Activated B cell treated with CpG ODN at 0.5 μM for 24 hours (primary cell): ENCODE data around the gene ADARB2. TPM values are rescaled to one million over a fixed set of nuclear protein-coding genes. Genes with fewer than 3 reads are reported as not detected.

ENCODE experiments used
- ATAC-seq: fragments of 200-7000 bp; cut with Tn5 transposase; one replicate; pipeline ENCODE4 v1.10.0; 2021; ENCODE audit warnings: low read depth, mild to moderate bottlenecking, moderate library complexity
- CTCF ChIA-PET: fragments of 350-600 bp; sonication (Branson Sonifier 250); formaldehyde crosslinking; loops from one replicate; lab custom pipeline; 2021; ENCODE audit warnings: antibody characterized with exemption; lab: Charles Lee
- POLR2A ChIA-PET: fragments of 350-600 bp; sonication (Branson Sonifier 250); formaldehyde crosslinking; loops from one replicate; lab custom pipeline; 2021; ENCODE audit warnings: antibody characterized with exemption; lab: Charles Lee
- DNase-seq: peaks from one replicate; pipeline ENCODE4 v3.0.0; 2022
- H3K27ac Mint-ChIP-seq: one replicate; pipeline ENCODE4 v1.8.0; 2020; ENCODE audit warnings: mixed read lengths
- H3K27me3 Mint-ChIP-seq: one replicate; pipeline ENCODE4 v1.8.0; 2021; ENCODE audit warnings: mixed read lengths
- H3K36me3 Mint-ChIP-seq: one replicate; pipeline ENCODE4 v1.8.0; 2021; ENCODE audit warnings: low read depth, mixed read lengths
- H3K4me1 Mint-ChIP-seq: one replicate; pipeline ENCODE4 v1.8.0; 2021; ENCODE audit warnings: mixed read lengths
- H3K4me3 Mint-ChIP-seq: one replicate; pipeline ENCODE4 v1.8.0; 2020; ENCODE audit warnings: mild to moderate bottlenecking, mixed read lengths
- H3K9me3 Mint-ChIP-seq: one replicate; pipeline ENCODE4 v1.8.0; 2020; ENCODE audit warnings: mixed read lengths
- intact Hi-C: fragments of 100-400 bp; cut with micrococcal nuclease; formaldehyde crosslinking; loops from one replicate; pipeline ENCODE4 v1.15.1; 2024
- total RNA-seq: library from RNA; stranded (reverse); gene quantifications from 2 replicates; pipeline ENCODE4 v1.2.3, GENCODE V29; 2022
- TF ChIP-seq, protein P1 (sequence below): fragments of 200-600 bp; IDR thresholded peaks from one replicate; pipeline ENCODE4 v1.8.0; 2022; ENCODE audit warnings: antibody characterized with exemption, mild to moderate bottlenecking

ADARB2 gene
- total RNA-seq, 1 donor from 2014 or later, result 0.11 TPM

DNA sequence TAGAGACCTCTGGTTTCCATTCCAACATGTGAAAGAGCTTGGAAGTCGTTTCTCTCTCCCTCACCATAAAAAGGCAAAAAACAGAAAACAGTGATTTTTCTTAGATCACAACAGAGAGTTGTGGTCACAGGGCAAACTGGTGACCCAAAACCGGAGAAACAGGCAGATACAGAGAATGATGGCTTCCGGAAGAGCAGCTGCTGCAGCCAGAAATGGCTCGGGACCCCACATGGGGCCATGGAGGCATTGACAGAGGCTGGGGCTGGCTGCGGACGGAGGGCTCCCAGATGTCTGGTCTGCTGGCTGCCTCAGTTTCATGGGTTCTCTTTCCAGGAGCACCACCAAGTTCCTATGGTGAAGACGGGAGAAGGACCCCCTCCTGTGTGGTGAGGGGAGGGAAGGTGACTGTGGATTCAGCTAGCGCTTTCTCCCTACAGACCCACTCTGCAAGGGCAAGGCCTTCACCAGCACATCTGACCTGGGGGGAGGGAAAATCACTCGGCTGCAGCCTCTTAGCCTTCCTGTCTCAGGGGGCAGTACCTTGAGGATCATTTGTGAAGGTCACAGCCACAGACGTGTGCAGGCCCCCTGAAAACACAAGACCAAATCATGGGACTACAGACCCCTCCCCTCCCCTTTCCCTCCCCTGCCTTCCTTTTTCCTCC lies 599.7 kb downstream of the ADARB2 start:
- Mint-ChIP-seq H3K9me3 (peaks cover 25% of the 10 kb centered on the region), H3K4me1 (no peaks in the 10 kb centered on the region), H3K36me3 (peaks cover 4% of the 10 kb centered on the region), H3K4me3 (no peak overlapping the region), H3K27me3 (peaks cover 3% of the 10 kb centered on the region), H3K27ac (no peak overlapping the region)
- DNase-seq, result no peak
- POLR2A ChIA-PET, result no interaction called here
- intact Hi-C loops, result no loop called here
- TF ChIP-seq, protein P1, sequence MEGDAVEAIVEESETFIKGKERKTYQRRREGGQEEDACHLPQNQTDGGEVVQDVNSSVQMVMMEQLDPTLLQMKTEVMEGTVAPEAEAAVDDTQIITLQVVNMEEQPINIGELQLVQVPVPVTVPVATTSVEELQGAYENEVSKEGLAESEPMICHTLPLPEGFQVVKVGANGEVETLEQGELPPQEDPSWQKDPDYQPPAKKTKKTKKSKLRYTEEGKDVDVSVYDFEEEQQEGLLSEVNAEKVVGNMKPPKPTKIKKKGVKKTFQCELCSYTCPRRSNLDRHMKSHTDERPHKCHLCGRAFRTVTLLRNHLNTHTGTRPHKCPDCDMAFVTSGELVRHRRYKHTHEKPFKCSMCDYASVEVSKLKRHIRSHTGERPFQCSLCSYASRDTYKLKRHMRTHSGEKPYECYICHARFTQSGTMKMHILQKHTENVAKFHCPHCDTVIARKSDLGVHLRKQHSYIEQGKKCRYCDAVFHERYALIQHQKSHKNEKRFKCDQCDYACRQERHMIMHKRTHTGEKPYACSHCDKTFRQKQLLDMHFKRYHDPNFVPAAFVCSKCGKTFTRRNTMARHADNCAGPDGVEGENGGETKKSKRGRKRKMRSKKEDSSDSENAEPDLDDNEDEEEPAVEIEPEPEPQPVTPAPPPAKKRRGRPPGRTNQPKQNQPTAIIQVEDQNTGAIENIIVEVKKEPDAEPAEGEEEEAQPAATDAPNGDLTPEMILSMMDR, result no peak
- no peak for ATAC-seq
- CTCF ChIA-PET, result no interaction called here

DNA sequence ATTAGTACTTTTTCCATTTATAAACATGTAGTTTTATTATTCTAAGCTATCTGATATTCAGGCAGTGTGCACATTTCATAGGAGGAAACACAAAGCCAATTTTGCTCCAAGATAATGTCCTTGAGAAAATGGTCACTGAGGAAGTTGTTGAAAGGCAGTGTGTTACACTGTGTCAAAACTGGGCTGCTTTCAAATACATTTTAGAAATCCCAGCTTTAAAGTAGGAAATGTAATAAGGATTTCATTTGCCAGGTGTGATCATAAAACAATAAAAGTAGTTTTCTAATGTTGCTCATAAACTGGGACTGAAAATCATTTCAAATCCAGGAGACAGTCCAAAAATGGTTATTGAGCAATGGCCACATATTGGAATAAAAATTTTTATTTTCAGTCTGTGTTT lies 601.1 kb downstream of the ADARB2 start:
- Mint-ChIP-seq H3K27me3 (peaks cover 2% of the 10 kb centered on the region), H3K9me3 (peaks cover 25% of the 10 kb centered on the region), H3K27ac (no peak overlapping the region), H3K36me3 (peaks cover 14% of the 10 kb centered on the region), H3K4me3 (no peak overlapping the region), H3K4me1 (no peaks in the 10 kb centered on the region)
- intact Hi-C loops, result no loop called here
- TF ChIP-seq, protein P1, result no peak
- ChIA-PET POLR2A (no interaction called here), CTCF (no interaction called here)
- DNase-seq (no peak), ATAC-seq (no peak)

DNA sequence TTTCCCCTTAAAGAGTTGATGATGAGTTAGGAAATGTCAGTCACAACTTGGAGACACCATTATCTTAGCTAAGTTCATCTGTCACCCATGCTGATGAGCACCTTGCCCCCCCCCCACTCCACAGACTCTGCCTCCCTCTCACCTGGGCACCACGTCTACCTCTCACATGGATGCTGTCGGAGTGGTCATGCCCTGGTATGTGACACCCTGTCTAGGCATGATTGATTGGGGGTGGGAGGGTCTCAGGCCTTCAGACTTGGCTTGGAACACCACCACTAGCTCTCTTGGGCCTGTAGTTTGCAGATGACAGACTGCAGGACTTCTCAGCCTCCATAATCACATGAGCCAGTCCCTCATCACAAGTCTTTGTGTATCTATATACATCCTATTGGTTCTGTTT lies 603.2 kb downstream of the ADARB2 start:
- no peak for ATAC-seq
- CTCF ChIA-PET, result no interaction called here
- H3K27me3 Mint-ChIP-seq, result peaks cover 2% of the 10 kb centered on the region
- TF ChIP-seq, protein P1, result no peak
- peaks cover 36% of the 10 kb centered on the region for H3K36me3 Mint-ChIP-seq
- no peaks in the 10 kb centered on the region for H3K4me1 Mint-ChIP-seq
- H3K4me3 Mint-ChIP-seq, result no peak overlapping the region
- no peak overlapping the region for H3K27ac Mint-ChIP-seq
- no peak for DNase-seq
- intact Hi-C loops, result no loop called here
- POLR2A ChIA-PET, result no interaction called here
- peaks cover 14% of the 10 kb centered on the region for H3K9me3 Mint-ChIP-seq

DNA sequence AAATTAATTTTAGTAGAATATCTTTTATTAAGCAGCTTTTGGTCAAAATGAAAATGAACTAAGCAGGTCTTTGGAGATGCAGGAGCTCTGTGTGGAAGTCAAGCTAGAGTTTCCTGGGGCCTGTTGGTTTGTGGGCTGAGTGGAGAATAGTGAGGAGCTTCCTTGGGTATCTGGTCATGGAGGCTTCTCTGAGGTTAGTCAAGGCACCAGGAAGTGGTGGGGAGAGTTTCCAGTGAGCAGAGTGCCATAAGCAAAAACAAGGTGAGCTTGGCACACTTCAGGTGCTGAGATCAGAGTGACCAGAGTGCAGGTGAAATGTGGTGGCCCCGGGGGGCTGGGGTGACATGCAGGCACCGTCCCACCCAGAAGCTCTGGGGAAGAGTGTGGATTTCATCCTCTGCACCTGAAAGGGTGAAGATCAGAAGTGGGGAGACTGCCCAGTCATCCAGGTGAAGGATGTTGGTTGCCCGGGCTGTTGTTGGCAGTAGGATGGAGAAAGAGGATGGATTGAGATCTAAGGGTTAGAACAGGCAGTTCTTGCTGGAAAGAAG lies 603.8 kb downstream of the ADARB2 start:
- ATAC-seq (no peak), DNase-seq (no peak)
- Mint-ChIP-seq H3K4me3 (no peak overlapping the region), H3K4me1 (no peaks in the 10 kb centered on the region), H3K27me3 (peaks cover 2% of the 10 kb centered on the region), H3K36me3 (peaks cover 41% of the 10 kb centered on the region), H3K9me3 (peaks cover 8% of the 10 kb centered on the region), H3K27ac (no peak overlapping the region)
- TF ChIP-seq, protein P1, result no peak
- ChIA-PET CTCF (no interaction called here), POLR2A (no interaction called here)
- intact Hi-C loops, result no loop called here

DNA sequence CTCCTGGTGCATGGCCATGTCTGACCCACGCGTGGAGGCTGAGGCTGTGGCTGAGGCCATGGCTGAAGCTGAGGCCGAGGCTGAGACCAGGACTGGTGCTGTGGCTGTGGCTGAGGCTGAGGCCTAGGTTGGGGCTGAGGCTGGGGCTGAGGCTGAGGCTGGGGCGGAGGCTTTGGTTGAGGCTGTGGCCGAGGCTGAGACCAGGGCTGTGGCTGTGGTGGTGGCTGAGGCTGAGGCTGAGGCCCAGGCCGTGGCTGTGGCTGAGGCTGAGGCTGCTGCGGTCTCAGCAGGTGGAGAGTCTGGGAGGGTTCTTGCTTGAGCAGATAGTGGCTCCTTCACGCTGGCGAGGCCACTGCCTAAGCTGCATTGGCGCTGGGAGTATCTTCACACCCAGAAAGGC lies 604.7 kb downstream of the ADARB2 start:
- CTCF ChIA-PET, result no interaction called here
- ATAC-seq, result no peak
- DNase-seq, result no peak

More for the DNA sequence above, 604.7 kb downstream of the ADARB2 start:
- Mint-ChIP-seq H3K36me3 (peaks cover 49% of the 10 kb centered on the region), H3K4me1 (no peaks in the 10 kb centered on the region), H3K27ac (no peak overlapping the region), H3K9me3 (peaks cover 3% of the 10 kb centered on the region), H3K27me3 (peaks cover 2% of the 10 kb centered on the region), H3K4me3 (no peak overlapping the region)
- POLR2A ChIA-PET, result no interaction called here
- TF ChIP-seq, protein P1, result no peak
- intact Hi-C loops, result no loop called here
